HepG2 (cell line): ENCODE data around the gene COX4I1. TPM values are rescaled to one million over a fixed set of nuclear protein-coding genes. Genes with fewer than 3 reads are reported as not detected.

Experiments
- ATAC-seq: fragments of 200-7000 bp; cut with Tn5 transposase; 3 replicates; pipeline ENCODE4 v1.9.1; 2020; ENCODE audit warnings: mild to moderate bottlenecking, moderate library complexity
- BruUV-seq: library from RNA; stranded (reverse); fragments of 400-500 nt; replicated peaks from 2 replicates; lab custom pipeline; 2021; lab: Mats Ljungman, UMichigan
- CTCF ChIA-PET: fragments of 300-600 bp; formaldehyde crosslinking; extraction: SDS; loops from one replicate; lab custom pipeline; 2021; ENCODE audit warnings: low total read pairs, inconsistent platforms, low intra/inter-chr PET ratio; lab: Yijun Ruan, JAX
- POLR2A ChIA-PET: fragments of 350-600 bp; sonication (Branson Sonifier 250); formaldehyde crosslinking; loops from one replicate; lab custom pipeline; 2020; ENCODE audit warnings: antibody characterized with exemption, inconsistent platforms; lab: Yijun Ruan, JAX
- DNase-seq: peaks from one replicate; pipeline ENCODE4 v3.0.0-alpha.2; 2015; ENCODE audit warnings: low spot score
- FAIRE-seq: peaks from 3 replicates; lab custom pipeline; 2011; peaks lifted over from hg19 to GRCh38; lab: Jason Lieb, UNC
- H2AFZ ChIP-seq: one replicate; pipeline ENCODE4 v1.6.1; 2011; ENCODE audit warnings: low read length, inconsistent platforms
- H3K27ac ChIP-seq: fragments of 300-600 bp; 3 replicates; pipeline ENCODE4 v1.8.0; 2011; ENCODE audit warnings: mixed run types, mild to moderate bottlenecking, mixed read lengths, low read length, inconsistent platforms; ENCODE audit not compliant: insufficient read depth; ENCODE audit errors: extremely low read length
- H3K27me3 ChIP-seq, 2 experiments: fragments of 200-600 bp in 1 of 2; 2 replicates in 1 of 2; 3 replicates in 1 of 2; pipeline versions ENCODE4 v1.6.0 to v1.8.0; 2011; ENCODE audit warnings: low read length in 2 of 2, mild to moderate bottlenecking in 2 of 2, moderate library complexity in 2 of 2, inconsistent platforms in 1 of 2; ENCODE audit not compliant: insufficient read depth in 2 of 2, control insufficient read depth in 1 of 2
- H3K36me3 ChIP-seq, 2 experiments: fragments of 200-600 bp in 1 of 2; replicated peaks in 1 of 2; 2 replicates in 1 of 2; 3 replicates in 1 of 2; pipeline versions ENCODE4 v1.5.1 to v1.8.0; 2011; ENCODE audit warnings: low read length in 2 of 2, inconsistent platforms in 1 of 2; ENCODE audit not compliant: insufficient read depth in 2 of 2, control insufficient read depth in 1 of 2
- H3K4me1 ChIP-seq: 2 replicates; pipeline ENCODE4 v1.5.1; 2012; ENCODE audit warnings: low read length, inconsistent platforms; ENCODE audit not compliant: insufficient read depth
- H3K4me2 ChIP-seq: 2 replicates; pipeline ENCODE4 v1.6.0; 2011; ENCODE audit warnings: low read depth, low read length, inconsistent platforms
- H3K4me3 ChIP-seq, 3 experiments: fragments of 200-600 bp in 1 of 3; sonication (generic), shearing (Covaris generic) in 1 of 3; replicated peaks in 1 of 3; 2 replicates each; pipeline ENCODE4 v1.5.1; 2011 to 2016; ENCODE audit warnings: low read length in 3 of 3, inconsistent platforms in 2 of 3, low read depth in 2 of 3, mild to moderate bottlenecking in 2 of 3, control low read depth in 1 of 3, mixed read lengths in 1 of 3; ENCODE audit not compliant: insufficient read depth in 1 of 3
- H3K79me2 ChIP-seq: one replicate; pipeline ENCODE4 v1.6.1; 2011; ENCODE audit warnings: low read length, inconsistent platforms; ENCODE audit not compliant: insufficient read depth
- H3K9ac ChIP-seq: 2 replicates; pipeline ENCODE4 v1.6.0; 2011; ENCODE audit warnings: mild to moderate bottlenecking, low read depth, low read length, inconsistent platforms; ENCODE audit not compliant: insufficient read depth
- H3K9me3 ChIP-seq: 2 replicates; pipeline ENCODE4 v1.5.1; 2012; ENCODE audit warnings: mild to moderate bottlenecking, low read length
- H4K20me1 ChIP-seq: 2 replicates; pipeline ENCODE4 v1.6.0; 2011; ENCODE audit warnings: inconsistent platforms, mild to moderate bottlenecking, low read length, moderate library complexity; ENCODE audit not compliant: insufficient read depth
- ATF7-NPFF ChIP-seq: sonication (generic); formaldehyde crosslinking; IDR thresholded peaks from 2 replicates; pipeline ENCODE4 v1.8.1; 2023; ENCODE audit warnings: mild to moderate bottlenecking, low read depth, missing genetic modification reagents, moderate library complexity
- FLYWCH1 ChIP-seq: sonication (generic); formaldehyde crosslinking; IDR thresholded peaks from 2 replicates; pipeline ENCODE4 v1.8.1; 2023; ENCODE audit warnings: mild to moderate bottlenecking, missing genetic modification reagents
- MIER3 ChIP-seq: IDR thresholded peaks from 2 replicates; pipeline ENCODE4 v1.6.1; 2016; ENCODE audit warnings: missing compliant biosample characterization, borderline replicate concordance
- PAF1 ChIP-seq: IDR thresholded peaks from 2 replicates; pipeline ENCODE4 v1.6.1; 2016; ENCODE audit warnings: missing genetic modification reagents, missing compliant biosample characterization
- RXRB ChIP-seq: IDR thresholded peaks from 2 replicates; pipeline ENCODE4 v1.6.1; 2016; ENCODE audit warnings: borderline replicate concordance, missing genetic modification reagents, missing compliant biosample characterization
- SIX4 ChIP-seq: sonication (generic); formaldehyde crosslinking; IDR thresholded peaks from 2 replicates; pipeline ENCODE4 v1.4.0; 2020; ENCODE audit warnings: missing genetic modification reagents
- SRF ChIP-seq: IDR thresholded peaks from 2 replicates; pipeline ENCODE4 v1.6.1; 2011; ENCODE audit warnings: mild to moderate bottlenecking, low read depth, low read length, moderate library complexity
- SUZ12 ChIP-seq: fragments of 150-350 bp; IDR thresholded peaks from 2 replicates; pipeline ENCODE4 v1.6.1; 2014; ENCODE audit warnings: low read depth, low read length
- ZNF343 ChIP-seq: sonication (generic); formaldehyde crosslinking; IDR thresholded peaks from 2 replicates; pipeline ENCODE4 v1.4.0; 2020; ENCODE audit warnings: mild to moderate bottlenecking, missing genetic modification reagents
- ZNF709 ChIP-seq: sonication (generic); formaldehyde crosslinking; IDR thresholded peaks from 2 replicates; pipeline ENCODE4 v1.5.0; 2020; ENCODE audit warnings: mild to moderate bottlenecking, missing genetic modification reagents
- WGBS: methylation state at CpG from one replicate; pipeline ENCODE4 v1.1.6; 2017; ENCODE audit warnings: low lambda C conversion rate; 5-methylcytosine and 5-hydroxymethylcytosine counted together
- in situ Hi-C: cut with HindIII; loops from 2 replicates; pipeline ENCODE4 v1.10.0; 2017; ENCODE audit warnings: low pct_unique_long_range_greater_than_20kb; ENCODE audit not compliant: extremely low pct_ligation_motif_present
- intact Hi-C: fragments of 100-400 bp; cut with micrococcal nuclease; formaldehyde crosslinking; loops from one replicate; pipeline ENCODE4 v1.10.0; 2022; ENCODE audit not compliant: unreplicated experiment
- polyA plus RNA-seq, 8 experiments: library from polyadenylated mRNA; depleted of rRNA in 3 of 8; stranded (reverse) in 7 of 8; unstranded in 1 of 8; fragments of >200 nt; fragmentation: Illumina TruSeq in 4 of 8; extraction: Trizol in 4 of 8; gene quantifications; 2 replicates each; pipeline versions ENCODE4 v1.2.1 to v1.2.3, GENCODE V29; 2011 to 2016; ENCODE audit warnings: low read depth in 4 of 8, missing spikeins in 1 of 8, mixed read lengths in 1 of 8; ENCODE audit not compliant: insufficient read depth in 1 of 8
- total RNA-seq, 5 experiments: library from RNA; depleted of rRNA; stranded (reverse); fragments of >200 nt; fragmentation: Illumina TruSeq; extraction: Trizol; gene quantifications; 2 replicates each; pipeline ENCODE4 v1.2.3, GENCODE V29; 2016; ENCODE audit warnings: low read depth in 1 of 5
- TF ChIP-seq, protein P1 (sequence below), 2 experiments: IDR thresholded peaks; 2 replicates each; pipeline ENCODE4 v1.6.1; 2011 to 2012; ENCODE audit warnings: low read length in 2 of 2, borderline replicate concordance in 1 of 2, low read depth in 1 of 2, mild to moderate bottlenecking in 1 of 2, moderate library complexity in 1 of 2
- TF ChIP-seq, protein P2 (sequence below): fragments of 450-650 bp; IDR thresholded peaks from 2 replicates; pipeline ENCODE4 v1.6.1; 2016

Gene COX4I1
- total and polyA plus RNA-seq, 2 of the 13 experiments (the other 11 are each of a cell fraction or from before 2014, with no cell fraction given), result 658 to 902 TPM

- in situ Hi-C loops, result loop anchor here (25.0 kb wide), 1 partner anchor 707 kb away; the partner anchor contains the start of gene FOXF1
These were observed 6.0 kb downstream of the COX4I1 start for GRCh38 chr16:85805442-85806045.

GRCh38 chr16:85806539-85806938 lies 7.0 kb downstream of the COX4I1 start:
- no peak overlapping the region for H3K9ac ChIP-seq
- H3K9me3 ChIP-seq, result no peaks in the 10 kb centered on the region
- ATAC-seq (no peak), DNase-seq (no peak), FAIRE-seq (peak; percentile 23)
- in situ Hi-C loops (loop anchor here (25.0 kb wide), 1 partner anchor 706 kb away; the partner anchor contains the start of gene FOXF1), intact Hi-C loops (no loop called here)
- CTCF ChIA-PET, result no interaction called here
- H3K79me2 ChIP-seq, result peaks cover 19% of the 10 kb centered on the region
- no peak overlapping the region for H3K4me3 ChIP-seq
- H2AFZ ChIP-seq, result no peak overlapping the region
- H3K36me3 ChIP-seq, result peaks cover 29 to 53% of the 10 kb centered on the region in 2 experiments
- peaks cover 27% of the 10 kb centered on the region for H3K4me1 ChIP-seq
- peaks cover 1 to 7% of the 10 kb centered on the region in 2 experiments; a peak in 3 of 5 replicates for H3K27me3 ChIP-seq
- peaks cover 12% of the 10 kb centered on the region for H4K20me1 ChIP-seq
- 98% methylated on average over 11 of the region's 11 CpGs for WGBS
- no TSS peak for BruUV-seq
- no peak overlapping the region for H3K27ac ChIP-seq
- TF ChIP-seq SIX4 (CRISPR knock-in tag) (no peak), MIER3 (CRISPR knock-in tag) (no peak), ATF7-NPFF (no peak), FLYWCH1 (CRISPR knock-in tag) (no peak), ZNF709 (CRISPR knock-in tag) (no peak), RXRB (no peak), ZNF343 (no peak), SUZ12 (no peak)
- TF ChIP-seq, protein P1, sequence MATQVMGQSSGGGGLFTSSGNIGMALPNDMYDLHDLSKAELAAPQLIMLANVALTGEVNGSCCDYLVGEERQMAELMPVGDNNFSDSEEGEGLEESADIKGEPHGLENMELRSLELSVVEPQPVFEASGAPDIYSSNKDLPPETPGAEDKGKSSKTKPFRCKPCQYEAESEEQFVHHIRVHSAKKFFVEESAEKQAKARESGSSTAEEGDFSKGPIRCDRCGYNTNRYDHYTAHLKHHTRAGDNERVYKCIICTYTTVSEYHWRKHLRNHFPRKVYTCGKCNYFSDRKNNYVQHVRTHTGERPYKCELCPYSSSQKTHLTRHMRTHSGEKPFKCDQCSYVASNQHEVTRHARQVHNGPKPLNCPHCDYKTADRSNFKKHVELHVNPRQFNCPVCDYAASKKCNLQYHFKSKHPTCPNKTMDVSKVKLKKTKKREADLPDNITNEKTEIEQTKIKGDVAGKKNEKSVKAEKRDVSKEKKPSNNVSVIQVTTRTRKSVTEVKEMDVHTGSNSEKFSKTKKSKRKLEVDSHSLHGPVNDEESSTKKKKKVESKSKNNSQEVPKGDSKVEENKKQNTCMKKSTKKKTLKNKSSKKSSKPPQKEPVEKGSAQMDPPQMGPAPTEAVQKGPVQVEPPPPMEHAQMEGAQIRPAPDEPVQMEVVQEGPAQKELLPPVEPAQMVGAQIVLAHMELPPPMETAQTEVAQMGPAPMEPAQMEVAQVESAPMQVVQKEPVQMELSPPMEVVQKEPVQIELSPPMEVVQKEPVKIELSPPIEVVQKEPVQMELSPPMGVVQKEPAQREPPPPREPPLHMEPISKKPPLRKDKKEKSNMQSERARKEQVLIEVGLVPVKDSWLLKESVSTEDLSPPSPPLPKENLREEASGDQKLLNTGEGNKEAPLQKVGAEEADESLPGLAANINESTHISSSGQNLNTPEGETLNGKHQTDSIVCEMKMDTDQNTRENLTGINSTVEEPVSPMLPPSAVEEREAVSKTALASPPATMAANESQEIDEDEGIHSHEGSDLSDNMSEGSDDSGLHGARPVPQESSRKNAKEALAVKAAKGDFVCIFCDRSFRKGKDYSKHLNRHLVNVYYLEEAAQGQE (IDR thresholded peaks at IDR 0.05; ENCODE audit: borderline replicate concordance in 1 of 2, low read depth in 1 of 2, low read length in 2 of 2), result no peak
- TF ChIP-seq, protein P2, sequence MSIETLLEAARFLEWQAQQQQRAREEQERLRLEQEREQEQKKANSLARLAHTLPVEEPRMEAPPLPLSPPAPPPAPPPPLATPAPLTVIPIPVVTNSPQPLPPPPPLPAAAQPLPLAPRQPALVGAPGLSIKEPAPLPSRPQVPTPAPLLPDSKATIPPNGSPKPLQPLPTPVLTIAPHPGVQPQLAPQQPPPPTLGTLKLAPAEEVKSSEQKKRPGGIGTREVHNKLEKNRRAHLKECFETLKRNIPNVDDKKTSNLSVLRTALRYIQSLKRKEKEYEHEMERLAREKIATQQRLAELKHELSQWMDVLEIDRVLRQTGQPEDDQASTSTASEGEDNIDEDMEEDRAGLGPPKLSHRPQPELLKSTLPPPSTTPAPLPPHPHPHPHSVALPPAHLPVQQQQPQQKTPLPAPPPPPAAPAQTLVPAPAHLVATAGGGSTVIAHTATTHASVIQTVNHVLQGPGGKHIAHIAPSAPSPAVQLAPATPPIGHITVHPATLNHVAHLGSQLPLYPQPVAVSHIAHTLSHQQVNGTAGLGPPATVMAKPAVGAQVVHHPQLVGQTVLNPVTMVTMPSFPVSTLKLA, result no peak
- POLR2A ChIA-PET, result no interaction called here
- no peak overlapping the region for H3K4me2 ChIP-seq

More at GRCh38 chr16:85805442-85806045, 6.0 kb downstream of the COX4I1 start:
- intact Hi-C loops, result no loop called here
- H3K4me3 ChIP-seq, result no peak overlapping the region
- peaks cover 27% of the 10 kb centered on the region for H3K79me2 ChIP-seq
- H4K20me1 ChIP-seq, result peaks cover 12% of the 10 kb centered on the region
- peaks cover 34% of the 10 kb centered on the region for H3K4me1 ChIP-seq
- DNase-seq (no peak), ATAC-seq (no peak), FAIRE-seq (no peak)
- ChIA-PET POLR2A (no interaction called here), CTCF (no interaction called here)
- H3K9me3 ChIP-seq, result no peaks in the 10 kb centered on the region
- H3K4me2 ChIP-seq, result no peak overlapping the region
- BruUV-seq, result no TSS peak
- H3K27me3 ChIP-seq, result peaks cover 0 to under 1% of the 10 kb centered on the region in 2 experiments; a peak in 2 of 5 replicates
- H2AFZ ChIP-seq, result no peak overlapping the region
- H3K36me3 ChIP-seq, result peaks cover 29 to 59% of the 10 kb centered on the region in 2 experiments
- TF ChIP-seq SRF, result no peak
- peak; percentile 65; the same call in 1 of the 2 replicates for TF ChIP-seq PAF1
- H3K27ac ChIP-seq, result no peak overlapping the region
- 87% methylated on average over 18 of the region's 18 CpGs for WGBS
- no peak overlapping the region for H3K9ac ChIP-seq
